BLaER1 (cell line): ENCODE measurements around the gene EFHD2.
A peak's percentile ranks its signal among the peaks of the same experiment; 100 is the strongest.
"Not testable (repeated sequence)": the region's sequence is repeated elsewhere in the genome, so short reads cannot be mapped to it uniquely, and the experiment has no call there.

Experiments used
- H3K27ac ChIP-seq: shearing (Covaris generic); formaldehyde crosslinking; 2 replicates; pipeline ENCODE4 v1.8.1; 2022
- H3K27me3 ChIP-seq: shearing (Covaris generic); formaldehyde crosslinking; 2 replicates; pipeline ENCODE4 v1.8.1; 2022
- H3K36me3 ChIP-seq: shearing (Covaris generic); formaldehyde crosslinking; 2 replicates; pipeline ENCODE4 v1.8.1; 2022
- H3K4me1 ChIP-seq: shearing (Covaris generic); formaldehyde crosslinking; 2 replicates; pipeline ENCODE4 v1.8.1; 2022
- H3K4me2 ChIP-seq: shearing (Covaris generic); formaldehyde crosslinking; 2 replicates; pipeline ENCODE4 v1.8.1; 2022
- H3K4me3 ChIP-seq: shearing (Covaris generic); formaldehyde crosslinking; 2 replicates; pipeline ENCODE4 v1.8.1; 2022
- H3K9ac ChIP-seq: shearing (Covaris generic); formaldehyde crosslinking; 2 replicates; pipeline ENCODE4 v1.8.1; 2022
- H3K9me3 ChIP-seq: shearing (Covaris generic); formaldehyde crosslinking; 2 replicates; pipeline ENCODE4 v1.8.1; 2022
- H4K20me1 ChIP-seq: shearing (Covaris generic); formaldehyde crosslinking; 2 replicates; pipeline ENCODE4 v1.8.1; 2022
- Cebpa-rat ChIP-seq: shearing (Covaris generic); IDR thresholded peaks from 2 replicates; pipeline ENCODE4 v1.8.1; 2022

Gene EFHD2

GRCh38 chr1:15428815-15429435 is 19.2 kb downstream of the EFHD2 start:
- Histone ChIP-seq H3K27me3 (no peaks in the 10 kb centered on the region), H3K4me2 (no peak overlapping the region), H3K9me3 (no peaks in the 10 kb centered on the region), H3K9ac (no peak overlapping the region), H3K27ac (no peak overlapping the region), H3K36me3 (peaks cover 76% of the 10 kb centered on the region), H3K4me1 (0 out of 2 replicates have a peak, but pooled peaks cover 3% of the 10 kb centered on the region), H4K20me1 (peaks cover 69% of the 10 kb centered on the region), H3K4me3 (no peak overlapping the region)
- no peak for TF ChIP-seq Cebpa-rat

- no peaks in the 10 kb centered on the region for H3K27me3 ChIP-seq
- H3K9ac ChIP-seq: no peak overlapping the region
- H3K36me3 ChIP-seq: peaks cover 68% of the 10 kb centered on the region
- H4K20me1 ChIP-seq: peaks cover 61% of the 10 kb centered on the region
- no peak for TF ChIP-seq Cebpa-rat
- H3K4me2 ChIP-seq: no peak overlapping the region
- no peak overlapping the region for H3K27ac ChIP-seq
- H3K4me1 ChIP-seq: peaks cover 4% of the 10 kb centered on the region; the same call in 1 of the 2 replicates
- no peaks in the 10 kb centered on the region for H3K9me3 ChIP-seq
- H3K4me3 ChIP-seq: no peak overlapping the region
Observed at GRCh38 chr1:15429701-15430149, 20.0 kb downstream of the EFHD2 start.

- H3K36me3 ChIP-seq: peaks cover 56% of the 10 kb centered on the region
- H3K4me1 ChIP-seq: peaks cover 7% of the 10 kb centered on the region; the same call in 1 of the 2 replicates
- no peak overlapping the region for H3K27ac ChIP-seq
Observed at GRCh38 chr1:15430787-15431570, 21.3 kb downstream of the EFHD2 start.

DNA sequence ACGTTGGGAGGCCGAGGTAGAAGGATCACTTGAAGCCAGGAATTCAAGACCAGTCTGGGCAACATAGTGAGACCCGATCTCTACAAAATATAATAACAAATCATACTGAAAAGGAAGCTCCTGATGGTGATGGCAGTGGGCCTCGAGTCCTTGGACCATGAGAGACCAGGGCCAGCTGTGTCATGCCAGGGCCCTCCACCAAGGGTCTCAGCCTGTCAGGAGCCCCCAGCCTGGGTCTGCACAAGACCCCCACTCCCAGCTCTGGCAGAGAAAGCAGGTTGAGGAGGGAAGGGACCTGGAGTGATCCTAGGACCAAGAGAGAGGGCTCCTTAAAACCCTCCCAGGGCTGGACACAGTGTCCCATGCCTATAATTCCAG is 21.9 kb downstream of the EFHD2 start:
- H3K4me1 ChIP-seq: peaks cover 7% of the 10 kb centered on the region; the same call in 1 of the 2 replicates
- no peak overlapping the region for H3K4me2 ChIP-seq
- H3K27ac ChIP-seq: no peak overlapping the region
- no peaks in the 10 kb centered on the region for H3K9me3 ChIP-seq
- H3K4me3 ChIP-seq: no peak overlapping the region
- no peaks in the 10 kb centered on the region for H3K27me3 ChIP-seq
- no peak for TF ChIP-seq Cebpa-rat
- H3K36me3 ChIP-seq: peaks cover 50% of the 10 kb centered on the region
- peaks cover 43% of the 10 kb centered on the region for H4K20me1 ChIP-seq
- no peak overlapping the region for H3K9ac ChIP-seq

More at GRCh38 chr1:15430787-15431570, 21.3 kb downstream of the EFHD2 start:
- Histone ChIP-seq H3K4me3 (no peak overlapping the region), H4K20me1 (peaks cover 49% of the 10 kb centered on the region), H3K9me3 (no peaks in the 10 kb centered on the region), H3K27me3 (no peaks in the 10 kb centered on the region), H3K9ac (no peak overlapping the region), H3K4me2 (no peak overlapping the region)
- no peak for TF ChIP-seq Cebpa-rat

- Histone ChIP-seq H3K4me2 (no peak overlapping the region), H3K36me3 (peaks cover 42% of the 10 kb centered on the region), H3K27ac (no peak overlapping the region), H3K9ac (no peak overlapping the region), H3K4me3 (no peak overlapping the region), H3K4me1 (peaks cover 7% of the 10 kb centered on the region; the same call in 1 of the 2 replicates), H4K20me1 (peaks cover 35% of the 10 kb centered on the region), H3K27me3 (no peaks in the 10 kb centered on the region), H3K9me3 (no peaks in the 10 kb centered on the region)
- no peak for TF ChIP-seq Cebpa-rat
Observed at GRCh38 chr1:15432324-15432723, 22.6 kb downstream of the EFHD2 start.

GRCh38 chr1:15433471-15433870 is 23.8 kb downstream of the EFHD2 start:
- Histone ChIP-seq H3K4me2 (no peak overlapping the region), H3K9me3 (no peaks in the 10 kb centered on the region), H3K4me3 (no peak overlapping the region), H3K4me1 (peaks cover 7% of the 10 kb centered on the region; the same call in 1 of the 2 replicates), H3K36me3 (peaks cover 31% of the 10 kb centered on the region), H3K27ac (no peak overlapping the region), H4K20me1 (peaks cover 24% of the 10 kb centered on the region; the same call in 1 of the 2 replicates), H3K9ac (no peak overlapping the region), H3K27me3 (no peaks in the 10 kb centered on the region)
- TF ChIP-seq Cebpa-rat: no peak

- H3K4me3 ChIP-seq, H3K4me1 ChIP-seq, H3K4me2 ChIP-seq, H3K9me3 ChIP-seq, H3K27me3 ChIP-seq, H3K27ac ChIP-seq, H3K9ac ChIP-seq: not testable (repeated sequence)
- H4K20me1 ChIP-seq: peaks cover 11% of the 10 kb centered on the region; the same call in 1 of the 2 replicates
- TF ChIP-seq Cebpa-rat: peak; percentile 89
- peaks cover 18% of the 10 kb centered on the region for H3K36me3 ChIP-seq
Observed at GRCh38 chr1:15434739-15435138, 25.1 kb downstream of the EFHD2 start.

DNA sequence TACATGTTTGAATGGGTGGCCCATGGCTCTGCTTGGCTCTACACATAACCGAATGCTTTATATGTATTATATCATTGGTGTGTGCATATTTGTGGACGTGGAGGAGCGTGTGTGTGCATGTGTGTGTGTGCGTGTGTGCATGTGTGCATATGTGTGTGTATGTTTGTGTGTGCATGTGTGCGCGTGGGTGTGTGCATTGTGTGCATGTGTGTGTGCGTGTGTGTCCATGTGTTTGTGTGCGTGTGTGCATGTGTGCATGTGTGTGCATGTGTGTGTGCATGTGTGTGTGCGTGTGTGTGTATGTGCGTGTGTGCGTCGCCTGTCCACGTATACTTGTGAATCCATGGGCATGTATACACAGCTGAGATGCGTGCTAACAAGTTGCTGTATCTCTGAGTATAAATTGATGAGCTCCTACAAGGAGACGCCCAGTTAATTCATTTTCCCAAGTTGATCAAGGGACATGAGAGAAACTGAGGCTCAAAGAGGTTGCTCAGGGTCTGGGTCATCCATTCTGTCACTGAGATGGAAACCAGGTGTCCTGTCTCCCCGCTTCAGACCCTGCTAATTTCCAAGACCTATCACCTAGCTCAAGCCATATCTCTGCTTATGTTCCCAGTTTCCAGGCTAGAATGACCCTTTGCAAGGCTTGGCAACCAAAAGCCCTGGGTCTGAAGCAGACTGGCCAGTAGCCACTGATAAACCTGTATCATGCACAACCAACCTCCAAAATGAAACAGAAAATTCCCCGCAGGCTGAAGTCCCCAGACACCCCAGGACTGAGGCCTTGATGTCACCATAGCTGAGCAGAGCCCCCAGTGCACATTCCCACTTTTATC is 25.8 kb downstream of the EFHD2 start:
- Histone ChIP-seq H3K4me2 (no peak overlapping the region), H3K4me3 (no peak overlapping the region), H3K4me1 (peaks cover 7% of the 10 kb centered on the region; the same call in 1 of the 2 replicates), H4K20me1 (peaks cover 6% of the 10 kb centered on the region; the same call in 1 of the 2 replicates), H3K27me3 (no peaks in the 10 kb centered on the region), H3K9me3 (no peaks in the 10 kb centered on the region), H3K36me3 (peaks cover 13% of the 10 kb centered on the region), H3K9ac (no peak overlapping the region), H3K27ac (no peak overlapping the region)
- TF ChIP-seq Cebpa-rat: no peak

- Histone ChIP-seq H3K4me1 (peaks cover 7% of the 10 kb centered on the region; the same call in 1 of the 2 replicates), H3K4me3 (no peak overlapping the region), H3K36me3 (peaks cover under 1% of the 10 kb centered on the region; the same call in 1 of the 2 replicates), H4K20me1 (no peaks in the 10 kb centered on the region), H3K27ac (no peak overlapping the region), H3K4me2 (no peak overlapping the region), H3K9me3 (no peaks in the 10 kb centered on the region), H3K27me3 (no peaks in the 10 kb centered on the region), H3K9ac (no peak overlapping the region)
- no peak for TF ChIP-seq Cebpa-rat
Observed at GRCh38 chr1:15436881-15437442, 27.3 kb downstream of the EFHD2 start.
